H1 (cell line): ENCODE data around the gene RBMS1. TPM values are rescaled to one million over a fixed set of nuclear protein-coding genes. Genes with fewer than 3 reads are reported as not detected.
A peak's percentile ranks its signal among the peaks of the same experiment; 100 is the strongest.

Source experiments
- CTCF ChIA-PET: fragments of 300-600 bp; sonication (Branson Sonifier 250); formaldehyde crosslinking; loops from one replicate; lab custom pipeline; 2021; ENCODE audit not compliant: partially characterized antibody; lab: Charles Lee
- POLR2A ChIA-PET: fragments of 300-600 bp; sonication (Branson Sonifier 250); formaldehyde crosslinking; loops from one replicate; lab custom pipeline; 2021; ENCODE audit warnings: inconsistent platforms; ENCODE audit not compliant: partially characterized antibody; lab: Charles Lee
- DNase-seq, 2 experiments: peaks; one replicate each; pipeline versions ENCODE4 v3.0.0 to v3.0.0-alpha.2; 2010 to 2022; ENCODE audit warnings: low spot score in 2 of 2, low read depth in 1 of 2, mixed read lengths in 1 of 2
- FAIRE-seq: peaks from 2 replicates; lab custom pipeline; 2011; peaks lifted over from hg19 to GRCh38; lab: Jason Lieb, UNC
- H2AFZ ChIP-seq: 2 replicates; pipeline ENCODE4 v1.8.1; 2012; ENCODE audit warnings: low read length, inconsistent platforms
- H2AK5ac ChIP-seq: 2 replicates; pipeline ENCODE4 v1.6.1; 2013; ENCODE audit warnings: low read depth, low read length
- H2BK120ac ChIP-seq: replicated peaks from 2 replicates; pipeline ENCODE3; 2013; ENCODE audit warnings: low read depth, low read length, inconsistent platforms
- H2BK12ac ChIP-seq: 2 replicates; pipeline ENCODE4 v1.6.1; 2013; ENCODE audit warnings: low read depth, low read length
- H2BK15ac ChIP-seq: 2 replicates; pipeline ENCODE4 v1.6.1; 2013; ENCODE audit warnings: low read length
- H2BK20ac ChIP-seq: 2 replicates; pipeline ENCODE4 v1.6.1; 2013; ENCODE audit warnings: low read length
- H2BK5ac ChIP-seq: 2 replicates; pipeline ENCODE4 v1.6.1; 2013; ENCODE audit warnings: low read depth, low read length
- H3K14ac ChIP-seq: 2 replicates; pipeline ENCODE4 v1.6.1; 2013; ENCODE audit warnings: inconsistent platforms; ENCODE audit not compliant: insufficient read length
- H3K18ac ChIP-seq: 2 replicates; pipeline ENCODE4 v1.6.1; 2013; ENCODE audit warnings: low read length; ENCODE audit errors: extremely low read depth
- H3K23ac ChIP-seq: 2 replicates; pipeline ENCODE4 v1.6.1; 2013; ENCODE audit warnings: inconsistent platforms; ENCODE audit not compliant: insufficient read length
- H3K23me2 ChIP-seq: 2 replicates; pipeline ENCODE4 v1.6.1; 2013; ENCODE audit warnings: low read depth, low read length
- H3K27ac ChIP-seq: 2 replicates; pipeline ENCODE4 v1.6.1; 2011; ENCODE audit warnings: low read depth, low read length, inconsistent platforms
- H3K27me3 ChIP-seq, 4 experiments: replicated peaks in 1 of 4; 1 replicate in 1 of 4; 2 replicates in 3 of 4; pipeline versions ENCODE4 v1.6.1 to v1.8.1; 2011 to 2013; ENCODE audit warnings: low read length in 3 of 4, mild to moderate bottlenecking in 3 of 4, inconsistent platforms in 2 of 4, mixed read lengths in 2 of 4, moderate library complexity in 1 of 4; ENCODE audit not compliant: control insufficient read depth in 3 of 4, insufficient read depth in 3 of 4; ENCODE audit errors: extremely low read depth in 1 of 4
- H3K36me3 ChIP-seq, 4 experiments: 2 replicates each; pipeline versions ENCODE4 v1.6.1 to v1.8.1; 2011 to 2013; ENCODE audit warnings: mild to moderate bottlenecking in 4 of 4, low read length in 3 of 4, moderate library complexity in 2 of 4, control low read depth in 1 of 4, inconsistent platforms in 1 of 4; ENCODE audit not compliant: insufficient read depth in 4 of 4, control insufficient read depth in 2 of 4
- H3K4ac ChIP-seq: replicated peaks from 2 replicates; pipeline ENCODE3; 2013; ENCODE audit warnings: low read length, low read depth, mixed read lengths, inconsistent platforms; ENCODE audit not compliant: insufficient read length
- H3K4me1 ChIP-seq, 4 experiments: replicated peaks in 1 of 4; 1 replicate in 1 of 4; 2 replicates in 3 of 4; pipeline versions ENCODE4 v1.6.1 to v1.8.1; 2011 to 2013; ENCODE audit warnings: low read length in 3 of 4, inconsistent platforms in 2 of 4, mixed read lengths in 1 of 4; ENCODE audit not compliant: insufficient read depth in 4 of 4, control insufficient read depth in 3 of 4
- H3K4me2 ChIP-seq, 2 experiments: 2 replicates each; pipeline versions ENCODE4 v1.6.1 to v1.8.1; 2011 to 2013; ENCODE audit warnings: low read depth in 2 of 2, low read length in 2 of 2, control low read depth in 1 of 2, inconsistent platforms in 1 of 2, mild to moderate bottlenecking in 1 of 2; ENCODE audit not compliant: insufficient read depth in 1 of 2
- H3K4me3 ChIP-seq, 4 experiments: fragments of 200-600, 300-600 bp in 1 of 4; sonication (generic), shearing (Covaris generic), sonication (Bioruptor Twin) in 1 of 4; 2 replicates each; pipeline versions ENCODE4 v1.5.1 to v1.8.1; 2011 to 2016; ENCODE audit warnings: low read length in 4 of 4, low read depth in 3 of 4, control low read depth in 2 of 4, inconsistent platforms in 2 of 4, mild to moderate bottlenecking in 2 of 4, mixed read lengths in 1 of 4, moderate library complexity in 1 of 4; ENCODE audit not compliant: insufficient read depth in 2 of 4; ENCODE audit errors: extremely low read depth in 1 of 4
- H3K56ac ChIP-seq: replicated peaks from 2 replicates; pipeline ENCODE3; 2013; ENCODE audit warnings: low read depth, mild to moderate bottlenecking, mixed read lengths, low read length, inconsistent platforms; ENCODE audit not compliant: insufficient read length
- H3K79me1 ChIP-seq: 2 replicates; pipeline ENCODE4 v1.6.1; 2013; ENCODE audit warnings: low read depth, low read length, control low read depth
- H3K79me2 ChIP-seq, 2 experiments: 2 replicates each; pipeline versions ENCODE4 v1.6.1 to v1.8.1; 2012 to 2013; ENCODE audit warnings: low read length in 2 of 2, mild to moderate bottlenecking in 2 of 2, inconsistent platforms in 1 of 2; ENCODE audit not compliant: insufficient read depth in 2 of 2, control insufficient read depth in 1 of 2
- H3K9ac ChIP-seq, 4 experiments: replicated peaks in 1 of 4; 1 replicate in 1 of 4; 2 replicates in 3 of 4; pipeline versions ENCODE4 v1.6.1 to v1.8.1; 2011 to 2013; ENCODE audit warnings: low read depth in 3 of 4, low read length in 3 of 4, control low read depth in 2 of 4, mild to moderate bottlenecking in 2 of 4, moderate library complexity in 2 of 4, inconsistent platforms in 1 of 4; ENCODE audit errors: extremely low read depth in 1 of 4
- H3K9me3 ChIP-seq, 2 experiments: 2 replicates each; pipeline versions ENCODE4 v1.6.1 to v1.8.1; 2012 to 2013; ENCODE audit warnings: mild to moderate bottlenecking in 2 of 2, moderate library complexity in 2 of 2, control low read depth in 1 of 2, inconsistent platforms in 1 of 2, low read depth in 1 of 2, low read length in 1 of 2, mixed read lengths in 1 of 2; ENCODE audit not compliant: insufficient read depth in 2 of 2
- H4K20me1 ChIP-seq, 2 experiments: replicated peaks in 1 of 2; 2 replicates each; pipeline versions ENCODE3 to v1.8.1; 2011 to 2013; ENCODE audit warnings: inconsistent platforms in 2 of 2, low read length in 2 of 2, mild to moderate bottlenecking in 1 of 2; ENCODE audit not compliant: insufficient read depth in 2 of 2, control insufficient read depth in 1 of 2
- H4K5ac ChIP-seq: 2 replicates; pipeline ENCODE4 v1.6.1; 2013; ENCODE audit warnings: low read length, low read depth, mixed read lengths, inconsistent platforms; ENCODE audit not compliant: insufficient read length
- H4K8ac ChIP-seq: 2 replicates; pipeline ENCODE4 v1.8.0; 2013; ENCODE audit warnings: mild to moderate bottlenecking, moderate library complexity, low read length, inconsistent platforms; ENCODE audit not compliant: insufficient read depth; ENCODE audit errors: extremely low read depth
- H4K91ac ChIP-seq: replicated peaks from 2 replicates; pipeline ENCODE3; 2013; ENCODE audit warnings: low read length, mixed read lengths, inconsistent platforms; ENCODE audit not compliant: insufficient read length
- EP300 ChIP-seq, 2 experiments: IDR thresholded peaks; 1 replicate in 1 of 2; 2 replicates in 1 of 2; pipeline ENCODE4 v1.6.1; 2011 to 2012; ENCODE audit warnings: low read depth in 2 of 2, low read length in 2 of 2, mild to moderate bottlenecking in 2 of 2, borderline replicate concordance in 1 of 2, inconsistent platforms in 1 of 2, moderate library complexity in 1 of 2
- RXRA ChIP-seq: IDR thresholded peaks from 2 replicates; pipeline ENCODE4 v1.6.1; 2011; ENCODE audit warnings: low read depth, mild to moderate bottlenecking, low read length, moderate library complexity; ENCODE audit not compliant: insufficient read depth
- SAP30 ChIP-seq: fragments of 300-600 bp; sonication (generic); IDR thresholded peaks from 2 replicates; pipeline ENCODE4 v1.7.1; 2012; ENCODE audit warnings: low read length, moderate library complexity, mild to moderate bottlenecking, inconsistent platforms; ENCODE audit not compliant: insufficient read depth, insufficient replicate concordance
- SIN3A ChIP-seq, 2 experiments: IDR thresholded peaks in 1 of 2; conservative IDR thresholded peaks in 1 of 2; 2 replicates each; pipeline ENCODE4 v1.6.1; 2011 to 2012; ENCODE audit warnings: low read length in 2 of 2, improper control_type of control experiment in 1 of 2, low read depth in 1 of 2, mild to moderate bottlenecking in 1 of 2
- SP1 ChIP-seq: IDR thresholded peaks from 2 replicates; pipeline ENCODE4 v1.6.1; 2011; ENCODE audit warnings: low read depth, low read length
- WGBS, 2 experiments: shearing (Covaris generic) in 1 of 2; methylation state at CpG; one replicate each; pipeline versions ENCODE4 v1.1.6 to v1.1.7; 2013 to 2015; ENCODE audit warnings: low lambda C conversion rate in 2 of 2, mixed read lengths in 2 of 2, inconsistent platforms in 1 of 2, low coverage in 1 of 2, missing lambda C conversion rate in 1 of 2; ENCODE audit not compliant: insufficient replicate concordance in 2 of 2, insufficient coverage in 1 of 2, insufficient read length in 1 of 2; ENCODE audit errors: extremely low coverage in 1 of 2, missing lambda C conversion rate in 1 of 2; 5-methylcytosine and 5-hydroxymethylcytosine counted together
- polyA plus RNA-seq, 7 experiments: library from polyadenylated mRNA; depleted of rRNA in 3 of 7; stranded (reverse) in 5 of 7; unstranded in 2 of 7; fragments of >200 nt in 5 of 7; fragments of 200-250 nt in 2 of 7; gene quantifications; 1 replicate in 5 of 7; 2 replicates in 1 of 7; 4 replicates in 1 of 7; pipeline versions ENCODE4 v1.2.1 to v1.2.3, GENCODE V29; 2011 to 2013; ENCODE audit warnings: missing spikeins in 2 of 7, mixed read lengths in 2 of 7
- total RNA-seq: library from RNA; stranded (reverse); fragmentation: NEBNext Ultra II Directional; extraction: Animal tissue kit (Norgen Biotek cat#: 25700); gene quantifications from 2 replicates; pipeline ENCODE4 v1.2.1, GENCODE V29; 2021

Gene RBMS1
- total and polyA plus RNA-seq, 2 of the 8 experiments (the other 6 are each of a cell fraction or from before 2014, with no cell fraction given) = 53.7 to 60.0 TPM

DNA sequence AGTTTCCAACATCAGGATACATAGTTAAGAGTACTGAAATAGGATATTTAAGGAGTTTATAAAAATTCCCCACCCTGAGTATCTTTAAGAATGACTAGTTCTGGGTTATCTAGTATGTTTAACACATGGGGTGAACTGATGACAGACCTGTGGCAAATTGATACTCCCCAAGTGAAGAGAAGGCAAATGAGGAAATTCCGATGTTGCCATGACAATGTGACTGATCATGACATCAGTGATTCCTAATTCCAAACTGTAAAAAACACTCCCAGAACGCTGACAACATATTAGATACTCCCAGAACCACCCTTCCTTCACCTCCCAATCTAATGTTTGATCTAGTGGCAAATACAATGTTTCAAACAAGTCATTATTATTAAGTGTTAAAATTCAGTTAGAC lies 77.6 kb downstream of the RBMS1 start:
- Histone ChIP-seq H3K4me1 (peaks cover 0 to 7% (median 7%) of the 10 kb centered on the region in 4 experiments; a peak in 5 of 7 replicates), H3K23ac (no peak overlapping the region), H4K8ac (no peak overlapping the region), H3K4me3 (no peak overlapping the region), H2BK20ac (no peak overlapping the region), H2BK15ac (no peak overlapping the region), H2BK5ac (no peak overlapping the region), H3K23me2 (no peaks in the 10 kb centered on the region), H3K79me1 (no peaks in the 10 kb centered on the region; the same call in none of the 2 replicates), H3K4ac (no peak overlapping the region), H3K18ac (no peak overlapping the region), H3K79me2 (peaks cover 0 to 8% of the 10 kb centered on the region in 2 experiments; a peak in 2 of 4 replicates), H2BK12ac (no peak overlapping the region), H2AFZ (no peak overlapping the region), H3K56ac (no peak overlapping the region), H2BK120ac (no peak overlapping the region), H3K4me2 (no peak overlapping the region), H3K9ac (no peak overlapping the region), H3K27me3 (no peaks in the 10 kb centered on the region; a peak in 1 of 7 replicates), H4K91ac (no peak overlapping the region), H2AK5ac (no peak overlapping the region), H3K9me3 (no peaks in the 10 kb centered on the region), H4K20me1 (no peaks in the 10 kb centered on the region), H3K14ac (no peak overlapping the region), H3K27ac (no peak overlapping the region), H3K36me3 (no peaks in the 10 kb centered on the region), H4K5ac (no peak overlapping the region)
- ChIA-PET CTCF (no interaction called here), POLR2A (no interaction called here)
- 74% methylated on average over 2 of the region's 2 CpGs; no CpG with 5 or more reads in 1 of the 2 experiments for WGBS, 2 experiments
- peak; percentile 24 for FAIRE-seq
- DNase-seq = no peak
- no peak for TF ChIP-seq EP300 (IDR thresholded peaks at IDR 0.05; ENCODE audit: borderline replicate concordance in 1 of 2, low read depth in 2 of 2, low read length in 2 of 2)
- no peak for TF ChIP-seq SP1
- TF ChIP-seq RXRA = no peak
- TF ChIP-seq SAP30 = no peak
- no peak for TF ChIP-seq SIN3A (conservative IDR thresholded peaks at IDR 0.05 in 1 of 2, IDR thresholded peaks at IDR 0.05 in 1 of 2; ENCODE audit: low read depth in 1 of 2, low read length in 2 of 2)
